H1 (cell line): ENCODE results near the gene LRRC4C. TPM values are rescaled to one million over a fixed set of nuclear protein-coding genes. Genes with fewer than 3 reads are reported as not detected.

Source experiments
- CTCF ChIA-PET: fragments of 300-600 bp; sonication (Branson Sonifier 250); formaldehyde crosslinking; loops from one replicate; lab custom pipeline; 2021; ENCODE audit not compliant: partially characterized antibody; lab: Charles Lee
- POLR2A ChIA-PET: fragments of 300-600 bp; sonication (Branson Sonifier 250); formaldehyde crosslinking; loops from one replicate; lab custom pipeline; 2021; ENCODE audit warnings: inconsistent platforms; ENCODE audit not compliant: partially characterized antibody; lab: Charles Lee
- DNase-seq, 2 experiments: peaks; one replicate each; pipeline versions ENCODE4 v3.0.0 to v3.0.0-alpha.2; 2010 to 2022; ENCODE audit warnings: low spot score in 2 of 2, low read depth in 1 of 2, mixed read lengths in 1 of 2
- FAIRE-seq: peaks from 2 replicates; lab custom pipeline; 2011; peaks lifted over from hg19 to GRCh38; lab: Jason Lieb, UNC
- H2AFZ ChIP-seq: 2 replicates; pipeline ENCODE4 v1.8.1; 2012; ENCODE audit warnings: low read length, inconsistent platforms
- H2AK5ac ChIP-seq: 2 replicates; pipeline ENCODE4 v1.6.1; 2013; ENCODE audit warnings: low read depth, low read length
- H2BK120ac ChIP-seq: replicated peaks from 2 replicates; pipeline ENCODE3; 2013; ENCODE audit warnings: low read depth, low read length, inconsistent platforms
- H2BK12ac ChIP-seq: 2 replicates; pipeline ENCODE4 v1.6.1; 2013; ENCODE audit warnings: low read depth, low read length
- H2BK15ac ChIP-seq: 2 replicates; pipeline ENCODE4 v1.6.1; 2013; ENCODE audit warnings: low read length
- H2BK20ac ChIP-seq: 2 replicates; pipeline ENCODE4 v1.6.1; 2013; ENCODE audit warnings: low read length
- H2BK5ac ChIP-seq: 2 replicates; pipeline ENCODE4 v1.6.1; 2013; ENCODE audit warnings: low read depth, low read length
- H3K14ac ChIP-seq: 2 replicates; pipeline ENCODE4 v1.6.1; 2013; ENCODE audit warnings: inconsistent platforms; ENCODE audit not compliant: insufficient read length
- H3K18ac ChIP-seq: 2 replicates; pipeline ENCODE4 v1.6.1; 2013; ENCODE audit warnings: low read length; ENCODE audit errors: extremely low read depth
- H3K23ac ChIP-seq: 2 replicates; pipeline ENCODE4 v1.6.1; 2013; ENCODE audit warnings: inconsistent platforms; ENCODE audit not compliant: insufficient read length
- H3K23me2 ChIP-seq: 2 replicates; pipeline ENCODE4 v1.6.1; 2013; ENCODE audit warnings: low read depth, low read length
- H3K27ac ChIP-seq: 2 replicates; pipeline ENCODE4 v1.6.1; 2011; ENCODE audit warnings: low read depth, low read length, inconsistent platforms
- H3K27me3 ChIP-seq, 4 experiments: replicated peaks in 1 of 4; 1 replicate in 1 of 4; 2 replicates in 3 of 4; pipeline versions ENCODE4 v1.6.1 to v1.8.1; 2011 to 2013; ENCODE audit warnings: low read length in 3 of 4, mild to moderate bottlenecking in 3 of 4, inconsistent platforms in 2 of 4, mixed read lengths in 2 of 4, moderate library complexity in 1 of 4; ENCODE audit not compliant: control insufficient read depth in 3 of 4, insufficient read depth in 3 of 4; ENCODE audit errors: extremely low read depth in 1 of 4
- H3K36me3 ChIP-seq, 4 experiments: 2 replicates each; pipeline versions ENCODE4 v1.6.1 to v1.8.1; 2011 to 2013; ENCODE audit warnings: mild to moderate bottlenecking in 4 of 4, low read length in 3 of 4, moderate library complexity in 2 of 4, control low read depth in 1 of 4, inconsistent platforms in 1 of 4; ENCODE audit not compliant: insufficient read depth in 4 of 4, control insufficient read depth in 2 of 4
- H3K4ac ChIP-seq: replicated peaks from 2 replicates; pipeline ENCODE3; 2013; ENCODE audit warnings: low read length, low read depth, mixed read lengths, inconsistent platforms; ENCODE audit not compliant: insufficient read length
- H3K4me1 ChIP-seq, 4 experiments: replicated peaks in 1 of 4; 1 replicate in 1 of 4; 2 replicates in 3 of 4; pipeline versions ENCODE4 v1.6.1 to v1.8.1; 2011 to 2013; ENCODE audit warnings: low read length in 3 of 4, inconsistent platforms in 2 of 4, mixed read lengths in 1 of 4; ENCODE audit not compliant: insufficient read depth in 4 of 4, control insufficient read depth in 3 of 4
- H3K4me2 ChIP-seq, 2 experiments: 2 replicates each; pipeline versions ENCODE4 v1.6.1 to v1.8.1; 2011 to 2013; ENCODE audit warnings: low read depth in 2 of 2, low read length in 2 of 2, control low read depth in 1 of 2, inconsistent platforms in 1 of 2, mild to moderate bottlenecking in 1 of 2; ENCODE audit not compliant: insufficient read depth in 1 of 2
- H3K4me3 ChIP-seq, 4 experiments: fragments of 200-600, 300-600 bp in 1 of 4; sonication (generic), shearing (Covaris generic), sonication (Bioruptor Twin) in 1 of 4; 2 replicates each; pipeline versions ENCODE4 v1.5.1 to v1.8.1; 2011 to 2016; ENCODE audit warnings: low read length in 4 of 4, low read depth in 3 of 4, control low read depth in 2 of 4, inconsistent platforms in 2 of 4, mild to moderate bottlenecking in 2 of 4, mixed read lengths in 1 of 4, moderate library complexity in 1 of 4; ENCODE audit not compliant: insufficient read depth in 2 of 4; ENCODE audit errors: extremely low read depth in 1 of 4
- H3K56ac ChIP-seq: replicated peaks from 2 replicates; pipeline ENCODE3; 2013; ENCODE audit warnings: low read depth, mild to moderate bottlenecking, mixed read lengths, low read length, inconsistent platforms; ENCODE audit not compliant: insufficient read length
- H3K79me1 ChIP-seq: 2 replicates; pipeline ENCODE4 v1.6.1; 2013; ENCODE audit warnings: low read depth, low read length, control low read depth
- H3K79me2 ChIP-seq, 2 experiments: 2 replicates each; pipeline versions ENCODE4 v1.6.1 to v1.8.1; 2012 to 2013; ENCODE audit warnings: low read length in 2 of 2, mild to moderate bottlenecking in 2 of 2, inconsistent platforms in 1 of 2; ENCODE audit not compliant: insufficient read depth in 2 of 2, control insufficient read depth in 1 of 2
- H3K9ac ChIP-seq, 4 experiments: replicated peaks in 1 of 4; 1 replicate in 1 of 4; 2 replicates in 3 of 4; pipeline versions ENCODE4 v1.6.1 to v1.8.1; 2011 to 2013; ENCODE audit warnings: low read depth in 3 of 4, low read length in 3 of 4, control low read depth in 2 of 4, mild to moderate bottlenecking in 2 of 4, moderate library complexity in 2 of 4, inconsistent platforms in 1 of 4; ENCODE audit errors: extremely low read depth in 1 of 4
- H3K9me3 ChIP-seq, 2 experiments: 2 replicates each; pipeline versions ENCODE4 v1.6.1 to v1.8.1; 2012 to 2013; ENCODE audit warnings: mild to moderate bottlenecking in 2 of 2, moderate library complexity in 2 of 2, control low read depth in 1 of 2, inconsistent platforms in 1 of 2, low read depth in 1 of 2, low read length in 1 of 2, mixed read lengths in 1 of 2; ENCODE audit not compliant: insufficient read depth in 2 of 2
- H4K20me1 ChIP-seq, 2 experiments: replicated peaks in 1 of 2; 2 replicates each; pipeline versions ENCODE3 to v1.8.1; 2011 to 2013; ENCODE audit warnings: inconsistent platforms in 2 of 2, low read length in 2 of 2, mild to moderate bottlenecking in 1 of 2; ENCODE audit not compliant: insufficient read depth in 2 of 2, control insufficient read depth in 1 of 2
- H4K5ac ChIP-seq: 2 replicates; pipeline ENCODE4 v1.6.1; 2013; ENCODE audit warnings: low read length, low read depth, mixed read lengths, inconsistent platforms; ENCODE audit not compliant: insufficient read length
- H4K8ac ChIP-seq: 2 replicates; pipeline ENCODE4 v1.8.0; 2013; ENCODE audit warnings: mild to moderate bottlenecking, moderate library complexity, low read length, inconsistent platforms; ENCODE audit not compliant: insufficient read depth; ENCODE audit errors: extremely low read depth
- H4K91ac ChIP-seq: replicated peaks from 2 replicates; pipeline ENCODE3; 2013; ENCODE audit warnings: low read length, mixed read lengths, inconsistent platforms; ENCODE audit not compliant: insufficient read length
- ATF2 ChIP-seq: IDR thresholded peaks from 2 replicates; pipeline ENCODE4 v1.6.1; 2012; ENCODE audit warnings: low read length, inconsistent platforms
- BACH1 ChIP-seq: IDR thresholded peaks from 2 replicates; pipeline ENCODE4 v1.6.1; 2012; ENCODE audit warnings: low read length, improper control_type of control experiment
- CHD1 ChIP-seq: IDR thresholded peaks from 2 replicates; pipeline ENCODE4 v1.6.1; 2012; ENCODE audit warnings: low read depth, low read length, improper control_type of control experiment
- CHD2 ChIP-seq: IDR thresholded peaks from 2 replicates; pipeline ENCODE4 v1.6.1; 2012; ENCODE audit warnings: low read length, improper control_type of control experiment
- GTF2F1 ChIP-seq: IDR thresholded peaks from 2 replicates; pipeline ENCODE4 v1.6.1; 2012; ENCODE audit warnings: low read depth, low read length, improper control_type of control experiment, borderline replicate concordance
- KDM4A ChIP-seq: IDR thresholded peaks from one replicate; pipeline ENCODE4 v1.7.1; 2012; ENCODE audit warnings: low read depth, mild to moderate bottlenecking, moderate library complexity, low read length, inconsistent platforms; ENCODE audit not compliant: severe bottlenecking
- KDM5A ChIP-seq: fragments of 200-600 bp; IDR thresholded peaks from 2 replicates; pipeline ENCODE4 v1.7.1; 2012; ENCODE audit warnings: mild to moderate bottlenecking, low read length, inconsistent platforms, mixed read lengths
- POLR2A ChIP-seq, 2 experiments: IDR thresholded peaks; 1 replicate in 1 of 2; 2 replicates in 1 of 2; pipeline ENCODE4 v1.6.1; 2011; ENCODE audit warnings: low read depth in 2 of 2, low read length in 2 of 2, mild to moderate bottlenecking in 2 of 2; ENCODE audit errors: control extremely low read depth in 1 of 2
- RAD21 ChIP-seq, 2 experiments: IDR thresholded peaks in 1 of 2; conservative IDR thresholded peaks in 1 of 2; 2 replicates each; pipeline ENCODE4 v1.6.1; 2011; ENCODE audit warnings: low read depth in 2 of 2, low read length in 2 of 2, improper control_type of control experiment in 1 of 2, inconsistent platforms in 1 of 2, mild to moderate bottlenecking in 1 of 2, moderate library complexity in 1 of 2
- RFX5 ChIP-seq: IDR thresholded peaks from 2 replicates; pipeline ENCODE4 v1.6.1; 2011; ENCODE audit warnings: low read depth, low read length, improper control_type of control experiment, borderline replicate concordance
- SAP30 ChIP-seq: fragments of 300-600 bp; sonication (generic); IDR thresholded peaks from 2 replicates; pipeline ENCODE4 v1.7.1; 2012; ENCODE audit warnings: low read length, moderate library complexity, mild to moderate bottlenecking, inconsistent platforms; ENCODE audit not compliant: insufficient read depth, insufficient replicate concordance
- TAF7 ChIP-seq: optimal IDR thresholded peaks from 2 replicates; pipeline ENCODE3; 2011; ENCODE audit warnings: low read depth, mild to moderate bottlenecking, inconsistent platforms, low read length, moderate library complexity, borderline replicate concordance
- TCF12 ChIP-seq: IDR thresholded peaks from 2 replicates; pipeline ENCODE4 v1.6.1; 2011; ENCODE audit warnings: low read depth, mild to moderate bottlenecking, low read length
- TEAD4 ChIP-seq: IDR thresholded peaks from 2 replicates; pipeline ENCODE4 v1.6.1; 2012; ENCODE audit warnings: low read depth, low read length, inconsistent platforms, mixed read lengths
- WGBS, 2 experiments: shearing (Covaris generic) in 1 of 2; methylation state at CpG; one replicate each; pipeline versions ENCODE4 v1.1.6 to v1.1.7; 2013 to 2015; ENCODE audit warnings: low lambda C conversion rate in 2 of 2, mixed read lengths in 2 of 2, inconsistent platforms in 1 of 2, low coverage in 1 of 2, missing lambda C conversion rate in 1 of 2; ENCODE audit not compliant: insufficient replicate concordance in 2 of 2, insufficient coverage in 1 of 2, insufficient read length in 1 of 2; ENCODE audit errors: extremely low coverage in 1 of 2, missing lambda C conversion rate in 1 of 2; 5-methylcytosine and 5-hydroxymethylcytosine counted together
- polyA plus RNA-seq, 7 experiments: library from polyadenylated mRNA; depleted of rRNA in 3 of 7; stranded (reverse) in 5 of 7; unstranded in 2 of 7; fragments of >200 nt in 5 of 7; fragments of 200-250 nt in 2 of 7; gene quantifications; 1 replicate in 5 of 7; 2 replicates in 1 of 7; 4 replicates in 1 of 7; pipeline versions ENCODE4 v1.2.1 to v1.2.3, GENCODE V29; 2011 to 2013; ENCODE audit warnings: missing spikeins in 2 of 7, mixed read lengths in 2 of 7
- total RNA-seq: library from RNA; stranded (reverse); fragmentation: NEBNext Ultra II Directional; extraction: Animal tissue kit (Norgen Biotek cat#: 25700); gene quantifications from 2 replicates; pipeline ENCODE4 v1.2.1, GENCODE V29; 2021

LRRC4C gene
- total and polyA plus RNA-seq, 2 of the 8 experiments (the other 6 are each of a cell fraction or from before 2014, with no cell fraction given) = 0.23 to 2.2 TPM

DNA sequence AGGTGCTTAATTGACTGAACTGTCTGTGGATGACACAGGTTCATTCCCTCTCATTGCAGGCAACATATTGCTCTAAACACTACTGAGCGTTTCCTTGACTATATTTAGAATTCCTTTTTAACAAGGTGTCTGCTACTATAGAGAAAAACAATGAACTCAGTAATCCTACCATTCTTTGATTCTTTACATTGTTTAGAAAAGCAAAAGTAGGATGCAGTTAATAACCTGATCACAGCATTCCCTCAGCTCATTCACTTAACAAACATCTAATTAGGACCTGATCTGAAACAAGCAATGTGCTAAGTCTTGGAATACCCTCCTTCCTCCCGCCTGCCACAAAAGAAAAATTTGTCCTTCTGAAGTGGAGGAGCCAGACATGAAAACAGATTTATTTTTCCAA is 313.1 kb downstream of the LRRC4C start:
- Histone ChIP-seq H4K20me1 (no peaks in the 10 kb centered on the region), H3K4me1 (peaks cover 0 to 6% (median 0%) of the 10 kb centered on the region in 4 experiments; a peak in 2 of 7 replicates), H2BK120ac (no peak overlapping the region), H3K36me3 (no peaks in the 10 kb centered on the region), H2BK20ac (no peak overlapping the region), H3K9ac (no peak overlapping the region), H4K5ac (no peak overlapping the region), H4K8ac (no peak overlapping the region), H3K79me1 (no peaks in the 10 kb centered on the region), H3K9me3 (no peaks in the 10 kb centered on the region; a peak in 1 of 4 replicates), H3K23me2 (no peaks in the 10 kb centered on the region), H2BK15ac (no peak overlapping the region), H2BK12ac (no peak overlapping the region), H4K91ac (no peak overlapping the region), H3K27ac (no peak overlapping the region), H3K56ac (no peak overlapping the region), H2AK5ac (no peak overlapping the region), H3K79me2 (no peaks in the 10 kb centered on the region), H3K4ac (no peak overlapping the region), H3K4me3 (no peak overlapping the region), H3K23ac (no peak overlapping the region), H3K27me3 (no peaks in the 10 kb centered on the region), H3K4me2 (no peak overlapping the region), H2AFZ (no peak overlapping the region), H2BK5ac (no peak overlapping the region), H3K18ac (no peak overlapping the region), H3K14ac (no peak overlapping the region)
- ChIA-PET CTCF (no interaction called here), POLR2A (no interaction called here)
- TF ChIP-seq RFX5 (no peak), POLR2A (IDR thresholded peaks at IDR 0.05; ENCODE audit: control extremely low read depth in 1 of 2, low read depth in 2 of 2, low read length in 2 of 2) (no peak), KDM4A (no peak), RAD21 (IDR thresholded peaks at IDR 0.05 in 1 of 2, conservative IDR thresholded peaks at IDR 0.05 in 1 of 2; ENCODE audit: low read depth in 2 of 2, low read length in 2 of 2) (no peak), CHD1 (no peak), CHD2 (no peak), ATF2 (no peak), TAF7 (no peak), SAP30 (no peak), TCF12 (no peak), BACH1 (no peak), TEAD4 (no peak), GTF2F1 (no peak), KDM5A (no peak)
- WGBS, 2 experiments = 87% methylated on average over 2 of the region's 2 CpGs; no CpG with 5 or more reads in 1 of the 2 experiments
- DNase-seq (no peak), FAIRE-seq (no peak)
